ENCODE results near the gene MDH1. TPM values are rescaled to one million over a fixed set of nuclear protein-coding genes. Genes with fewer than 3 reads are reported as not detected.
A peak's percentile ranks its signal among the peaks of the same experiment; 100 is the strongest.

Gene MDH1
- total RNA-seq, 2 experiments from 2014 or later: 190 to 222 TPM

GRCh38 chr2:63589148-63589958 lies 590 bp downstream of the MDH1 start:
- BruUV-seq (replicated peaks): TSS peak; percentile 69
- H3K4me1 ChIP-seq (ENCODE audit: insufficient read depth, low read length, poor library complexity, severe bottlenecking): peaks cover 36% of the 10 kb centered on the region
- POLR2A ChIA-PET: interaction anchor here (1.3 to 1.7 kb wide), 3 partner anchors 10 to 230 kb away, joined by 5 to 8 read pairs (median 5); no protein-coding TSS in a partner anchor
- no peak for TF ChIP-seq EZH2phosphoT487 (IDR thresholded peaks at IDR 0.05; ENCODE audit: borderline replicate concordance, low read depth, low read length)
- no peak for TF ChIP-seq CTCF (conservative IDR thresholded peaks at IDR 0.05; ENCODE audit: low read length)
- no peaks in the 10 kb centered on the region for H3K9me2 ChIP-seq (ENCODE audit: insufficient read depth, low read length)
- H3K4me2 ChIP-seq (ENCODE audit: low read length): peak overlapping the region; percentile 90
- H3K4me3 ChIP-seq (ENCODE audit: low read depth, low read length, poor library complexity, severe bottlenecking): peak overlapping the region; percentile 97
- H2AFZ ChIP-seq (ENCODE audit: low read length): peak overlapping the region; percentile 87
- peak; percentile 29 for DNase-seq (ENCODE audit: low spot score)
- H4K20me1 ChIP-seq (ENCODE audit: insufficient read depth, low read length): peaks cover 22% of the 10 kb centered on the region
- peaks cover 88% of the 10 kb centered on the region for H3K79me2 ChIP-seq (ENCODE audit: insufficient read depth, low read depth, low read length)
- peaks cover 32% of the 10 kb centered on the region for H3K36me3 ChIP-seq (ENCODE audit: insufficient read depth, low read length)
- intact Hi-C loops (cut with micrococcal nuclease; ENCODE audit: unreplicated experiment): loop anchor here (5.0 kb wide), 1 partner anchor 253 kb away; the partner anchor contains the start of gene UGP2
- peak overlapping the region; percentile 70 for H3K27ac ChIP-seq (ENCODE audit: low read depth, low read length, poor library complexity, severe bottlenecking)
- CTCF ChIA-PET (ENCODE audit: unreplicated experiment): no interaction called here
- H3K9me3 ChIP-seq (ENCODE audit: low read length): no peaks in the 10 kb centered on the region

- Histone ChIP-seq H3K4me1 (ENCODE audit: insufficient read depth, low read length, poor library complexity, severe bottlenecking) (peaks cover 36% of the 10 kb centered on the region), H2AFZ (ENCODE audit: low read length) (no peak overlapping the region), H3K9me2 (ENCODE audit: insufficient read depth, low read length) (no peaks in the 10 kb centered on the region), H3K9me3 (ENCODE audit: low read length) (no peaks in the 10 kb centered on the region), H3K4me3 (ENCODE audit: low read depth, low read length, poor library complexity, severe bottlenecking) (peak overlapping the region; percentile 97), H3K4me2 (ENCODE audit: low read length) (peak overlapping the region; percentile 90), H3K36me3 (ENCODE audit: insufficient read depth, low read length) (peaks cover 47% of the 10 kb centered on the region), H3K79me2 (ENCODE audit: insufficient read depth, low read depth, low read length) (peaks cover 92% of the 10 kb centered on the region), H3K27ac (ENCODE audit: low read depth, low read length, poor library complexity, severe bottlenecking) (peak overlapping the region; percentile 66), H4K20me1 (ENCODE audit: insufficient read depth, low read length) (peaks cover 22% of the 10 kb centered on the region)
- no peak for TF ChIP-seq CTCF (conservative IDR thresholded peaks at IDR 0.05; ENCODE audit: low read length)
- no peak for TF ChIP-seq EZH2phosphoT487 (IDR thresholded peaks at IDR 0.05; ENCODE audit: borderline replicate concordance, low read depth, low read length)
- BruUV-seq (replicated peaks): no TSS peak
- POLR2A ChIA-PET: interaction anchor here (0.6 to 1.7 kb wide), 4 partner anchors 9 to 251 kb away, joined by 3 to 7 read pairs (median 3); partner anchors contain the start of gene UGP2
- CTCF ChIA-PET (ENCODE audit: unreplicated experiment): no interaction called here
- peak; percentile 72 for DNase-seq (ENCODE audit: low spot score)
- intact Hi-C loops (cut with micrococcal nuclease; ENCODE audit: unreplicated experiment): no loop called here
Measured at GRCh38 chr2:63590626-63591408, 2.1 kb downstream of the MDH1 start.
